Stimulated activated CD8-positive, alpha-beta memory T cell treated with anti-CD3 and anti-CD28 coated beads, Interleukin-7, amount 100 ng/mL, for 48 hours (primary cell): Measurements from ENCODE around the gene PARP1.
"Not testable (repeated sequence)": the region's sequence is repeated elsewhere in the genome, so short reads cannot be mapped to it uniquely, and the experiment has no call there.

Experiments
- DNase-seq, 2 donors: peaks; one replicate each; pipeline ENCODE4 v3.0.0-alpha.2; 2020; ENCODE audit warnings: low read depth in 1 of 2; ENCODE audit errors: extremely low read depth in 1 of 2

PARP1 gene

DNA sequence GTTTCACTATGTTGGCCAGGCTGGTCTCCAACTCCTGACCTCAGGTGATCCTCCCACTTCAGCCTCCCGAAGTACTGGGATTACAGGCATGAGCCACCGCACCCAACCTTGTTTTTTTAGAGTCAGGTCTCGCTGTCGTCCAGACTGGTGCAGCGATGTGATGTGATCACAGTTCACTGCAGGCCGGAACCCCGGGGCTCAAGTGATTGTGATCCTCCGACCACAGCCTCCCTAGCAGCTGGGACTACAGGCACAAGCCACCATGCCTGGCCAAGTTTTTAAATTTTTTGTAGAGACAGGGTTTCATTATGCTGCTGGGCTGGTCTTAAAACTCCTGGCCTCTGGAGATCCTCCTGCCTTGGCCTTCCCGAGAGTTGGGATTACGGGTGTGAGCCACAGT is 52.9 kb downstream of the PARP1 start:
- no peak for DNase-seq

- DNase-seq, result no peak
Observed at GRCh38 chr1:226353698-226354525, 54.0 kb downstream of the PARP1 start.

DNA sequence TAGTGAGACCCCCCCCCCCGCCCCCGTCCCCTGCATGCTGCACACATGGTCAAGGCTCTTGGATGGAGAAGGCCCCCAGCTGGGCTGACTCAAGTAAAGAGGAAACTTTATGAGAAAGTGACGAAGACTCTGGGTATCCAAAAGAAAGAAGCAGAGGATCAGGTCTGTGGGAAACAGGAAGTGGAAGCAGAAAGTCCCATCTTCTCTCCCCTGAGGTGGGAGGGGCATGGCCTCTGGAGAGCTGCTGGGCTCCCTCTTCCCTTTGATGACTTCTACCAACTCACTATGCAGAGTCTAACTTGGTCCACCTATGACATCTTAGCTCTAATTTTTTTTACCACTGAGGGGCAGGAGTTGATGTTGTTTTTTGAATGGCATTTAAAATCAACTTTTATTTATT is 56.2 kb downstream of the PARP1 start:
- no peak for DNase-seq

DNA sequence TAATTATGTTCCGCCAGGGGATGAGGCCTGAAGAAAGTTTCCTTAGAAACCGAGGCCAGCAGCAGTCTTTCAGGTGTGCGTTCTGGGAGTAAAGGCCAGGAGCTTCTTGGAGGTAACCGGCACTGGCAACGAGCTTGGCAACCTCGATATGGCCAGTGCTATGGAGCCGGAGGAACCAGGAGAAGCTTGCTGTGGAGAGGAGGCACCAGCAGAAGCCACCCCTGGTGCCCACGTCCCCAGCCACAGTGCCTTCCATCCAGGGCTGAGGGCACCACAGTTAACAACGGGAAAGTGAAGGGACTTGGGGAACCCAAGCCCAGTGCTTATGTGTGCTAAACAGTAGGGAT is 57.4 kb downstream of the PARP1 start:
- DNase-seq, result no peak

GRCh38 chr1:226349801-226350518 is 57.9 kb downstream of the PARP1 start:
- DNase-seq, result no peak

DNA sequence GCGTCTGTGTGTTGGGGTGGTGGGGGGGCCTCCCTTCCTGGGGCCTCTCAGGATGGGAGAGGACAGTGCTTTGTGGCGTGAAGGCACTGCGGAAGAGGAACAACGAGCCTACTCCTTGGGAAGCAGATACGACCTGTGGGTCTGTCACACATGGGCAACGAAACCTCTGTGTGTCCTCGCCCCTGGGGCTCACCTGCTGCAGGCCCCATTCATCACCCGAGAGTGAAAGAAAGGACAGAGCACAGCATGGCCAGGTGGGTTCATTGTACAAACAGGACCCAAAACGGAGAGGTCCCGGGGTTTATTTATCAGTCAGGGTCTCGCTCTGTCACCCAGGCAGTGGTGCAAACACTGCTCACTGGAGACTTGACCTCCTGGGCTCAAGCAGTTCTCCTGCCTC is 58.8 kb downstream of the PARP1 start:
- DNase-seq, result no peak

- no peak for DNase-seq
Observed at GRCh38 chr1:226344441-226345259, 63.2 kb downstream of the PARP1 start.

GRCh38 chr1:226342656-226343055 is 65.2 kb downstream of the PARP1 start:
- DNase-seq, result no peak

DNA sequence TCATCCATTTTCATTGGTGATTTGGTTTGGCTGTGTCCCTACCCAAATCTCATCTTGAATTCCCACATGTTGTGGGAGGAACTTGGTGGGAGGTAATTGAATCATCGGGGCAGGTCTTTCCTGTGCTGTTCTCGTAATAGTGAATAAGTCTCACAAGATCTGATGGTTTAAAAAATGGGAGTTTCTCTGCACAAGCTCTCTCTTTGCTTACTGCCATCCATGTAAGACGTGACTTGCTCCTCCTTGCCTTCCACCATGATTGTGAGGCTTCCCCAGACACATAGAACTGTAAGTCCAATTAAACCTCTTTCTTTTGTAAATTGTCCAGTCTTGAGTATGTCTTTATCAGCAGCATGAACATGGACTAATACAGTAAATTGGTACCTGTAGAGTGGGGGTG is 67.8 kb downstream of the PARP1 start:
- DNase-seq, result not testable (repeated sequence)

- no peak for DNase-seq
Observed at GRCh38 chr1:226337276-226337875, 70.5 kb downstream of the PARP1 start.

GRCh38 chr1:226335661-226336060 is 72.2 kb downstream of the PARP1 start:
- DNase-seq, result no peak

DNA sequence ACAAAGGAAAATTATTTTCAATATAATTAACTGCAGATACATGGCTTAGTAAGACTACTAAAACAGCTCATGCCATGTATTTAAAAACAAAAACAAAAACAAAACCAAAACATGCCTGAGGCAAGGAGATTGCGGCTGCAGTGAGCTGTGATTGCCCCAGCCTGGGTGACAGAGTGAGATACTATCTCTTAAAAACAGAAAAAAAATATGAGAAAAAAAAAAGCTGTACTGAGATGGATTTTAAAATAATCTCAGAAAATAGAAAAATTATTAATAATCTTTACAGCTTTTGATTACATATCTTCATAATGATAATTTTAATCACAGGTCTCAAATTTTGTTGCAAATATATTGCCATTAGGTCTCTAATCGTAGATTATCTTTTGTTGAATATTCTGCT is 74.9 kb downstream of the PARP1 start:
- no peak for DNase-seq

DNA sequence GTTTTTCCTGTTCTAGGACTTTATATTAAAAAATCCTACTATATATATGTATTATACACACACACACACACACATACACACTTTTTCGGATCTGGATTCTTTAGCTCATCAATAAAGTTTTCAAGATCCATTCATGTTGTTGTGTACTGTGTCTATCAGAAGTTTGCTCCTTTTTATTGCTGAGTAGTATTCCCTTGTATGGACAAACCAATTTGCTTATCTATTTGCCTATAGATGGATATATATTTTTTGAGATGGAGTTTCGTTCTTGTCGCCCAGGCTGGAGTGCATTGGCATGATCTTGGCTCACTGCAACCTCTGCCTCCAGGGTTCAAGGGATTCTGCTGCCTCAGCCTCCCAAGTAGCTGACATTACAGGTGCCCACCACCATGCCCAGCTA is 78.7 kb downstream of the PARP1 start:
- DNase-seq, result no peak

DNA sequence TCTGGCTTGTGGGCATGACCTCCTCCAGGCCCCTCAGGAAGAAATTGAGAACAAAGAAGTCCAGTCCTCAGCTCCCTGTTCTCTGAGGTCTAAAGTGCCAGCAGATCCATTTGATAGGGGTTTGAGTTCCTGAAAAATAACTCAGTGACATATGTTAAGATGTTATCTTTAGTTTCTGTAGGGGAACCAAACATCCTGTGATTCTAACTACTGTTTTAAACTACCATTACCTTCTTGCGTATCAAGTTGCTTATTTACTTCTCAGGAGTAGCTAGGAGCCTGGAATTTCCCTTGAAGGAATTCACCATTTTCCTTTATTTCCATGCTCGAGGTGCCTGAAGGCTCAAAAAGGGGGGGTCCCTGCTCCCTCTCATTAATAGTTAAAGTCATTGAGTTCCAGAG is 80.1 kb downstream of the PARP1 start:
- DNase-seq, result no peak

DNA sequence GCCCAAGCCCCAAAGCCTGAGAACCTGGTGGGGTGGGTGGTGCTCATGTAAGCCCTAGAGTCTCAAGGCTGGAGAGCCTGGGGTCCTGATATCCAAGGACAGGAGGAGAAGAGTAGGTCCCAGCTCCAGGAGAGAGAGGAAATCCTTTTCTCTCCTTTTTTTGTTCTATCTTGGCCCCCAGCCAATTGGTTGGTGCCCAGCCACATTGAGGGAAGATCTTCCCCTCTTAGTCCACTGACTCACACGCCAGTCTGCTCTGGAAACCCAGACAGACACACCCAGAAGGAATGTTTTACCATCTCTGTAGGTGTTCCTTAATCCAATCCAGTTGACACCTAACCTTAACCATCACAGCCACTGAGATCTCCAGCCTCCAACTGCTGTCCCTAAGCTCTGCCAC is 82.7 kb downstream of the PARP1 start:
- no peak for DNase-seq

DNA sequence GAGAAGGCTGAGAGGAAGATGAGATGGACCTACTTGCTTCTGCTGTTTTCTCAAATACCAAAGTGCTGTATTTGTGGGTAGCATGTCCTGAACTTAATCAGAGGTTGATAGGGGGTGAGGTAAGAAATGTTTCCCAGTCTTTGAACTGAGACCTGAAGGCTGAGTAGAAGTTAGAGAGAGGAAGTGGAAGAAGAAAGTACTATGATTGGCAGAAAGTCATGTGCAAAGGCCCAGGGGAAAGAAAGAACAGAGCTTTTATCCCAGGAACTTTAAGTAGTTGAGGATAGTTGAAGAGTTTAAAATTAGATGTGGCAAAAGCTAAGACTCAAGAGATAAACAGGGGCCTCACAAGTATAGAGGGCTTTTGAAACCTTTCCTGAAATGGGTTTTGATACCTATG is 83.4 kb downstream of the PARP1 start:
- no peak for DNase-seq

DNA sequence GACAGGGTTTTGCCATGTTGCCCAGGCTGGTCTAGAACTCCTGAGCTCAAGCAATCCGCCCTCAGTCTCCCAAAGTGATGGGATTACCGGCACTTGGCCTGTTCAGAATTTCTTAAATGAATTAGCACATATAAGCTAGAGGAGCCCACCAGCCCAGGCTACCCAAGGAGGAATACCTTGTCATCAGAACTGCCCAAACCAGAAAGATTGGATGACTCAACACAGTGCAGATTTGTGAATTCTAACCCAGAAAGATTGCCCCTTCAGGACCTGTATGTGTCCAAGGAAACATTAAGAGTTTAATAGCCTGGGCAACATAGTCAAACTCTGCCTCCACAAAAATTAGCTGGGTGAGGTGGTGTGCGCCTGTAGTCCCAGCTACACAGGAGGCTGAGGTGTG is 84.9 kb downstream of the PARP1 start:
- DNase-seq, result no peak

DNA sequence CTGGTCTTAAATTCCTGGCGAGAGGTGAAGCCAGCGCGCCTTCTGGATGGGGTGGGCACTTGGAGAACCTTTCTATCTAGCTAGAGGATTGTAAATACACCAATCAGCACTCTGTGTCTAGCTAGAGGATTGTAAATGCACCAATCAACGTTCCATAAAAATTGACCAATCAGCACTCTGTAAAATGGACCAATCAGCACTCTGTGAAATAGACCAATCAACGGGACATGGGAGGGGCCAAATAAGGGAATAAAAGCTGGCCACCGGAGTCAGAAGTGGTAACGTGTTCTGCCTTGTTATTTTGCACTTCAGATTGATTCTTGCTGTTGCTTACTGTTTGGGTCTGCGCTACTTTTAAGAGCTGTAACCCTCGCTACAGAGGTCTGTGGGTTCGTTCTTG is 87.0 kb downstream of the PARP1 start:
- no peak for DNase-seq

- no peak for DNase-seq
Observed at GRCh38 chr1:226318471-226318870, 89.4 kb downstream of the PARP1 start.

GRCh38 chr1:226314055-226314454 is 93.8 kb downstream of the PARP1 start:
- DNase-seq, result no peak

DNA sequence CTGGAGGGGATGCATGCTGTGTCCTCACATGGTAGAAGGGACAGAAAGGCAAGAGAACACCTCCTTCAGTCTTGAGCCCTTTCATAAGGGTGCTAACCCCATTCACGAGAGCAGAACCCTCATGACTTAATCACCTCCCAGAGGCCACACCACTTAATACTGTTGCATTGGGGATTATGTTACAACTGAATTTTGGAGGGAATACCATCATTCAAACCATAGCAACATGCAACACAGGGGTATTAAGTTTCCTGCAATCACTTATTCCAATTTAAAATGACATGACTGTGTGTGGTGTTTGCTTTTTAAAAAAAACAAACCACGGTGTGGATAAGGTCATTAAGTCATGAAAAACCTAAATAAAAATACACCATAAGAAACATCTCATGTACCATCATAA is 95.8 kb downstream of the PARP1 start:
- DNase-seq, result no peak
